HL-60 (cell line): ENCODE data around the gene SP140.
A peak's percentile ranks its signal among the peaks of the same experiment; 100 is the strongest.

Experiments used
- DNase-seq, 2 experiments: peaks; one replicate each; pipeline ENCODE4 v3.0.0-alpha.2; 2010 to 2020; ENCODE audit warnings: low read depth in 1 of 2, low spot score in 1 of 2
- H3K27ac ChIP-seq: fragments of 250-450 bp; sonication (Bioruptor Pico); replicated peaks from 2 replicates; pipeline ENCODE4 v1.5.1; 2020; ENCODE audit warnings: mild to moderate bottlenecking, moderate library complexity
- H3K27me3 ChIP-seq: fragments of 250-450 bp; sonication (Bioruptor Pico); 2 replicates; pipeline ENCODE4 v1.5.1; 2021; ENCODE audit warnings: mild to moderate bottlenecking, moderate library complexity; ENCODE audit not compliant: insufficient read depth, poor library complexity, severe bottlenecking
- H3K4me3 ChIP-seq: replicated peaks from 2 replicates; pipeline ENCODE4 v1.5.1; 2011; ENCODE audit warnings: mild to moderate bottlenecking, control low read depth, low read length; ENCODE audit not compliant: insufficient read depth
- GABPA ChIP-seq: IDR thresholded peaks from 2 replicates; pipeline ENCODE4 v1.6.1; 2012; ENCODE audit warnings: low read depth
- POLR2AphosphoS5 ChIP-seq: IDR thresholded peaks from 2 replicates; pipeline ENCODE4 v1.6.1; 2012; ENCODE audit warnings: low read depth
- SPI1 ChIP-seq: IDR thresholded peaks from 2 replicates; pipeline ENCODE4 v1.6.1; 2012; ENCODE audit warnings: low read depth, mild to moderate bottlenecking, borderline replicate concordance
- TF ChIP-seq, protein P1 (sequence below): IDR thresholded peaks from 2 replicates; pipeline ENCODE4 v1.6.1; 2012; ENCODE audit warnings: low read depth; ENCODE audit not compliant: insufficient replicate concordance
- TF ChIP-seq, protein P2 (sequence below): IDR thresholded peaks from one replicate; pipeline ENCODE4 v1.5.1; 2011; ENCODE audit warnings: low read length, control low read depth, inconsistent platforms; ENCODE audit not compliant: insufficient read depth

The SP140 gene

DNA sequence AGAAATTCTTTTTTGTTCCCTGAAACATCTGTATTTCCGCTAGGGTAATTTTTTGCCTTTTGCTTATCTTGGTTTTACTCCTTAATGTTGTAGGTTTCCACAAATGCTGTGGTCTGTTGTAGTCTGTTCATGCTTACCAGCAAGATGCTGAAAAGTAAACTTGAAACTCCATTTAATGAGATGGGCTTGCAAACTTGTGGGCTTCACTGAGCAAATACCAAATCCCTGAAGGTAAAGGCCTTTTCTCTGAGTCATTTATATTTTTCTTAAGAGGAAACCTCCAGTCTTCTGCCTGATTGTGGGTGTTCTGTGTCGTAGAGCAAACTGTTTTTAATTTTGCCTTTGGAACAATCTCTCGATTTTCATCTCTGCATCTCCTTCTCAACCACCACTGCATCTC lies 9.3 kb downstream of the SP140 start:
- DNase-seq: no peak
- Histone ChIP-seq H3K27me3 (no peaks in the 10 kb centered on the region), H3K27ac (no peak overlapping the region), H3K4me3 (no peak overlapping the region)
- TF ChIP-seq SPI1: no peak

DNA sequence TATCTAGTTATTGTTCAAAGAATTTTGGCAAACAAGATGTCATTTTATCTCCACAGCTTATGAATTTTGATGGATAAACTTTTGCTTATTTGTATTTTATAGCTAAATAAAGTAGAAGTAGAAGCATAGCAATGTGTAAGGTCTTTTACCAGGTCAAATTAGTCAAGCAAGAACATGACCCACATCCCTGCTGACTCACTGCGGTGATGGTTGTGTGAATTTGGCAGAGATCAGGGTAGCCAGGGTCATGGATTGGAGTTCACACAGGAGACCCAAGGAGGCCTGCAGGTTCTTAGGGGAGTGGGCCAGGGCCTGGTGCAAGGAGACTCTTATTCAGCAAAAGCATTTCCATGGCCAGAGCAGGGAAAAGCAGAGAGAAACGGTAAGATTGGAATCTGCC lies 18.7 kb downstream of the SP140 start:
- no peak overlapping the region for H3K27ac ChIP-seq
- no peak for DNase-seq
- TF ChIP-seq, protein P1, sequence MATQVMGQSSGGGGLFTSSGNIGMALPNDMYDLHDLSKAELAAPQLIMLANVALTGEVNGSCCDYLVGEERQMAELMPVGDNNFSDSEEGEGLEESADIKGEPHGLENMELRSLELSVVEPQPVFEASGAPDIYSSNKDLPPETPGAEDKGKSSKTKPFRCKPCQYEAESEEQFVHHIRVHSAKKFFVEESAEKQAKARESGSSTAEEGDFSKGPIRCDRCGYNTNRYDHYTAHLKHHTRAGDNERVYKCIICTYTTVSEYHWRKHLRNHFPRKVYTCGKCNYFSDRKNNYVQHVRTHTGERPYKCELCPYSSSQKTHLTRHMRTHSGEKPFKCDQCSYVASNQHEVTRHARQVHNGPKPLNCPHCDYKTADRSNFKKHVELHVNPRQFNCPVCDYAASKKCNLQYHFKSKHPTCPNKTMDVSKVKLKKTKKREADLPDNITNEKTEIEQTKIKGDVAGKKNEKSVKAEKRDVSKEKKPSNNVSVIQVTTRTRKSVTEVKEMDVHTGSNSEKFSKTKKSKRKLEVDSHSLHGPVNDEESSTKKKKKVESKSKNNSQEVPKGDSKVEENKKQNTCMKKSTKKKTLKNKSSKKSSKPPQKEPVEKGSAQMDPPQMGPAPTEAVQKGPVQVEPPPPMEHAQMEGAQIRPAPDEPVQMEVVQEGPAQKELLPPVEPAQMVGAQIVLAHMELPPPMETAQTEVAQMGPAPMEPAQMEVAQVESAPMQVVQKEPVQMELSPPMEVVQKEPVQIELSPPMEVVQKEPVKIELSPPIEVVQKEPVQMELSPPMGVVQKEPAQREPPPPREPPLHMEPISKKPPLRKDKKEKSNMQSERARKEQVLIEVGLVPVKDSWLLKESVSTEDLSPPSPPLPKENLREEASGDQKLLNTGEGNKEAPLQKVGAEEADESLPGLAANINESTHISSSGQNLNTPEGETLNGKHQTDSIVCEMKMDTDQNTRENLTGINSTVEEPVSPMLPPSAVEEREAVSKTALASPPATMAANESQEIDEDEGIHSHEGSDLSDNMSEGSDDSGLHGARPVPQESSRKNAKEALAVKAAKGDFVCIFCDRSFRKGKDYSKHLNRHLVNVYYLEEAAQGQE: no peak
- TF ChIP-seq SPI1 (no peak), GABPA (no peak), POLR2AphosphoS5 (no peak)
- TF ChIP-seq, protein P2, sequence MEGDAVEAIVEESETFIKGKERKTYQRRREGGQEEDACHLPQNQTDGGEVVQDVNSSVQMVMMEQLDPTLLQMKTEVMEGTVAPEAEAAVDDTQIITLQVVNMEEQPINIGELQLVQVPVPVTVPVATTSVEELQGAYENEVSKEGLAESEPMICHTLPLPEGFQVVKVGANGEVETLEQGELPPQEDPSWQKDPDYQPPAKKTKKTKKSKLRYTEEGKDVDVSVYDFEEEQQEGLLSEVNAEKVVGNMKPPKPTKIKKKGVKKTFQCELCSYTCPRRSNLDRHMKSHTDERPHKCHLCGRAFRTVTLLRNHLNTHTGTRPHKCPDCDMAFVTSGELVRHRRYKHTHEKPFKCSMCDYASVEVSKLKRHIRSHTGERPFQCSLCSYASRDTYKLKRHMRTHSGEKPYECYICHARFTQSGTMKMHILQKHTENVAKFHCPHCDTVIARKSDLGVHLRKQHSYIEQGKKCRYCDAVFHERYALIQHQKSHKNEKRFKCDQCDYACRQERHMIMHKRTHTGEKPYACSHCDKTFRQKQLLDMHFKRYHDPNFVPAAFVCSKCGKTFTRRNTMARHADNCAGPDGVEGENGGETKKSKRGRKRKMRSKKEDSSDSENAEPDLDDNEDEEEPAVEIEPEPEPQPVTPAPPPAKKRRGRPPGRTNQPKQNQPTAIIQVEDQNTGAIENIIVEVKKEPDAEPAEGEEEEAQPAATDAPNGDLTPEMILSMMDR: no peak
- H3K27me3 ChIP-seq: no peaks in the 10 kb centered on the region
- no peak overlapping the region for H3K4me3 ChIP-seq

DNA sequence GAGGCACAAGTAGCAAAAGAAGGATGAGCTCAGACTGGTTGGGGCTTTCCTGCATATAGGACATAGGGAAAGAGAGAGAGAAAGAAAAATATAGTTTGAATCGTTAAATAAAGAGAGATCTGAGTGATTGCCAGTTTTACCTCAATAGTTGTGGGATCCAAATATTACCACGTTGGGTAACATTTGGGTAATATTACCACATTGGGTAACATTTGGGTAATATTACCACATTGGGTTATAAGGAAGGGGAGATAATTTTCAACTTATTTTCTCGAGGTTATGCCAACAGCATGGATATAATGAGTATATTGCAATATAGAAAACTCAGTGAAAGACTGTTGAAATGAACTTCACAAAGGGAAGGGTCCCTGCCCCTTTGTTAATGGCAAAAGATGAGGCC lies 20.7 kb downstream of the SP140 start:
- H3K27me3 ChIP-seq: no peaks in the 10 kb centered on the region
- H3K27ac ChIP-seq: no peak overlapping the region
- no peak overlapping the region for H3K4me3 ChIP-seq
- peak in 1 of 2 experiments; percentile 42 for DNase-seq
- TF ChIP-seq GABPA (no peak), POLR2AphosphoS5 (no peak), SPI1 (no peak)
- TF ChIP-seq, protein P2: no peak
- TF ChIP-seq, protein P1: no peak

DNA sequence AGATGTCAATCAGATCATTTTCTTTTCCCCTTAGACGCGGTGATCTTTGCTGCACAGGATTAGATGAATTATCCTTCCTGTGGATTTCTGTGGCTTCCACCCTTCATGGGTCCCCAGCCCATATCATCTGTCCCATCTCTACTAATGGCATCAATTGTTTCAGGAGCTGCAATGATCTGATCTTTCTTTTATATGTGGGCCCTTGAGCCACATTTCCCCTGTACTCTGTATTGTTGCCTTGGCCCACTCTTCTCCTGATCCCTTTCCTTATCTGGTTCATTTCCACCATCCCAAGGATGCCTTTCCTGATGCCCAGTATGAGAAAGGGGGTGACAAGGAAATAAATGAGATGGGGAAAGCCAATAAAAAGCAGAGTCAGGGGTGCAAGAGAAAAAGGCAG lies 24.7 kb downstream of the SP140 start:
- DNase-seq: no peak
- TF ChIP-seq GABPA (no peak), SPI1 (no peak)
- TF ChIP-seq, protein P2: no peak
- TF ChIP-seq, protein P1: no peak
- H3K4me3 ChIP-seq: no peak overlapping the region
- no peaks in the 10 kb centered on the region for H3K27me3 ChIP-seq
- H3K27ac ChIP-seq: no peak overlapping the region
